AG10803 (cell line): Measurements from ENCODE around the gene SLC26A11.
A peak's percentile ranks its signal among the peaks of the same experiment; 100 is the strongest.
"Not testable (repeated sequence)": the region's sequence is repeated elsewhere in the genome, so short reads cannot be mapped to it uniquely, and the experiment has no call there.

ENCODE experiments used
- DNase-seq: peaks from one replicate; pipeline ENCODE4 v3.0.0; 2010; ENCODE audit warnings: low read depth
- H3K4me3 ChIP-seq: 2 replicates; pipeline ENCODE4 v1.5.1; 2011; ENCODE audit warnings: mild to moderate bottlenecking, low read length, control low read depth
- CTCF ChIP-seq: conservative IDR thresholded peaks from 2 replicates; pipeline ENCODE4 v1.5.1; 2011; ENCODE audit warnings: mild to moderate bottlenecking, low read length, control low read depth, inconsistent platforms

SLC26A11 gene

GRCh38 chr17:80257716-80258213, 37.5 kb downstream of the SLC26A11 start:
- DNase-seq: no peak
- H3K4me3 ChIP-seq: no peak overlapping the region
- no peak for TF ChIP-seq CTCF

- DNase-seq, H3K4me3 ChIP-seq: not testable (repeated sequence)
These were observed 38.1 kb downstream of the SLC26A11 start for GRCh38 chr17:80258296-80258695.

GRCh38 chr17:80259457-80260068, 39.3 kb downstream of the SLC26A11 start:
- peak overlapping the region; percentile 65 for H3K4me3 ChIP-seq
- DNase-seq: no peak
- no peak for TF ChIP-seq CTCF

GRCh38 chr17:80260069-80260535, 39.9 kb downstream of the SLC26A11 start:
- no peak for TF ChIP-seq CTCF
- H3K4me3 ChIP-seq: peak overlapping the region; percentile 65
- DNase-seq: peak; percentile 71

- DNase-seq: peak; percentile 25
- TF ChIP-seq CTCF: no peak
- peak within 1 kb of the TSS; percentile 85 for H3K4me3 ChIP-seq
These were observed 40.5 kb downstream of the SLC26A11 start, which contains the start of gene RNF213 for GRCh38 chr17:80260791-80261158. Gene RNF213, plus strand, starts transcription at chr17:80260852. Its CDS starts 2,830 bp downstream, at chr17:80263682.

- H3K4me3 ChIP-seq: peak overlapping the region; percentile 85
- no peak for TF ChIP-seq CTCF
- peak; percentile 62 for DNase-seq
These were observed 41.1 kb downstream of the SLC26A11 start for GRCh38 chr17:80261159-80261894.

- TF ChIP-seq CTCF: no peak
- peak overlapping the region; percentile 85 for H3K4me3 ChIP-seq
- no peak for DNase-seq
These were observed 41.7 kb downstream of the SLC26A11 start for GRCh38 chr17:80261895-80262279.
